ENCODE results near the gene GIT1. TPM values are rescaled to one million over a fixed set of nuclear protein-coding genes. Genes with fewer than 3 reads are reported as not detected.

The GIT1 gene
- total RNA-seq, 1 donor from 2014 or later = 67.1 TPM

GRCh38 chr17:29616300-29617048, 27.0 kb upstream of the GIT1 start:
- DNase-seq (ENCODE audit: extremely low read depth, low read depth, low spot score) = no peak

DNA sequence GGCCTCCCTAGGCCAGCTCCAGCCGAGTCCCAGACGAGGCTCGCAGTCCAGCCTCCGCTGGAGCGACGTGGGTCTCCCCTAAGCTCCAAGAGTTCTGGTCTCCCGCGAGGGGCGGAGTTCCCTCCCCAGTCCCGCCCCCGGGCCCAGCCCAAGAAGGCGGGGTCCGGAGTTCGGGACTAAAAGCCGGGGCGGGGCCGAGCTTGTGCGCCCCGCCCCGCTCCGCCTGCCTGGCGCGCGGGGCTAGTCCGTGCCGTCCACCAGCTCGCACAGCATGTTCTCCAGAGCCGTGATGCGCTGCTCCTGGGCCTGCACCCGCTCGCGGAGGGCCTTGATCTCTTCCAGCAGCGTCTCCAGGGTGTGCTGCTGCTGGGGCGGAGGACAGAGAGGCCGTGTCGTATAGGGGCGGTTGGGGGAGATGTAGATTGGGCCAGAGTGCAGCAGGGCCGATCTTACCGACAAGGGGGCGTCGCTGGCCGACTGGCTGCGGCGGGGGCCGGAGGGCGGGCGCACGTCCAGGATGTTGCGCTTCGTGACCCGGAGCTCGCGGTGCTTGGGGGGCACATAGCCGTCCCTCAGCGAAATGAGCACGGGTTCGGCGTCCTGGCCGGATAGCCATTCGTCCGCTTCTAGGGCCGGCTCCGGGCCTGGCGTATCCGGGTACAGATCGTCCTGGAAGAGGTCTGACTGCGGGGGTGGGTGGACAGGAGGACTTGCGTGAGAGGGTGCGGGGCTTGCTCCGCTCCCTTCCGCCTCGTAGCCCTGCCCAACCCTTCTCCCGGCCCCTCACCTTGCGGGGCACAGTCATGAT, 26.2 kb upstream of the GIT1 start:
- no peak for DNase-seq (ENCODE audit: extremely low read depth, low read depth, low spot score)

- DNase-seq (ENCODE audit: extremely low read depth, low read depth, low spot score) = no peak
These were observed 25.6 kb upstream of the GIT1 start for GRCh38 chr17:29615048-29615385.

- DNase-seq (ENCODE audit: extremely low read depth, low read depth, low spot score) = no peak
These were observed 25.1 kb upstream of the GIT1 start for GRCh38 chr17:29614349-29615047.

- no peak for DNase-seq (ENCODE audit: extremely low read depth, low read depth, low spot score)
These were observed 24.4 kb upstream of the GIT1 start for GRCh38 chr17:29613856-29614255.

DNA sequence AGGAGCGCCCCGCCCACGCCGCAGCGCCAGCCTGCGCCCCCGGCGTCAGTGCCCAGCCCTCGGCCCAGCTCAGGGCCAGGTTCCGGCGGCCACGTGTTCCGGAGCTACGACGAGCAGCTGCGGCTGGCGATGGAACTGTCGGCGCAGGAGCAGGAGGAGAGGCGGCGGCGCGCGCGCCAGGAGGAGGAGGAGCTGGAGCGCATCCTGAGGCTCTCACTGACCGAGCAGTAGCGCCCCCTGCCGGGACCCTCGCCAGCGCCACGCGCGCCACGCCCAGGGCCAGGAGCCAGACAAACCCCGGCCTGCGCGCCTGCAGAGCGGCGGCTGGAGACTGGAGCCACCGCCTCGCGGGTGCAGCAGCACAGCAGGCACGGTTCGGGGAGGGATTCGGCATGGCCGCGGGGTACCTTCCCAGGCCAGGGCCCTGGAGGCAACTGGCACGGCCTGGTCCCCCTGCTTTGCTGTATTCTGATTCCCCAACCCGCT, 23.9 kb upstream of the GIT1 start:
- no peak for DNase-seq (ENCODE audit: extremely low read depth, low read depth, low spot score)

- DNase-seq (ENCODE audit: extremely low read depth, low read depth, low spot score) = no peak
These were observed 23.2 kb upstream of the GIT1 start for GRCh38 chr17:29612404-29613280.

DNA sequence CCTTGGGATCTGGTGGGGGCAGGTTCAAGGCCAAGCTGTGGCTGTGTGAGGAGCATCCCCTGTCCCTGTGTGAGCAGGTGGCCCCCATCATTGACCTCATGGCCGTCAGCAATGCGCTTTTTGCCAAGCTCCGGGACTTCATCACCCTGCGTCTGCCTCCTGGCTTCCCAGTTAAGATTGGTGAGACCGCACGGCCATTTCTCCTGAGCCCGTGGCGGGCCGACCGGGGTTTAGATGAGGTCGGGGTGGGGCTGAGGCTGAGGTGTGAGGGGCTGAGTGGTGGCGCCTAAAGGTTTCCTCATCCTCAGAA, 22.6 kb upstream of the GIT1 start:
- no peak for DNase-seq (ENCODE audit: extremely low read depth, low read depth, low spot score)

DNA sequence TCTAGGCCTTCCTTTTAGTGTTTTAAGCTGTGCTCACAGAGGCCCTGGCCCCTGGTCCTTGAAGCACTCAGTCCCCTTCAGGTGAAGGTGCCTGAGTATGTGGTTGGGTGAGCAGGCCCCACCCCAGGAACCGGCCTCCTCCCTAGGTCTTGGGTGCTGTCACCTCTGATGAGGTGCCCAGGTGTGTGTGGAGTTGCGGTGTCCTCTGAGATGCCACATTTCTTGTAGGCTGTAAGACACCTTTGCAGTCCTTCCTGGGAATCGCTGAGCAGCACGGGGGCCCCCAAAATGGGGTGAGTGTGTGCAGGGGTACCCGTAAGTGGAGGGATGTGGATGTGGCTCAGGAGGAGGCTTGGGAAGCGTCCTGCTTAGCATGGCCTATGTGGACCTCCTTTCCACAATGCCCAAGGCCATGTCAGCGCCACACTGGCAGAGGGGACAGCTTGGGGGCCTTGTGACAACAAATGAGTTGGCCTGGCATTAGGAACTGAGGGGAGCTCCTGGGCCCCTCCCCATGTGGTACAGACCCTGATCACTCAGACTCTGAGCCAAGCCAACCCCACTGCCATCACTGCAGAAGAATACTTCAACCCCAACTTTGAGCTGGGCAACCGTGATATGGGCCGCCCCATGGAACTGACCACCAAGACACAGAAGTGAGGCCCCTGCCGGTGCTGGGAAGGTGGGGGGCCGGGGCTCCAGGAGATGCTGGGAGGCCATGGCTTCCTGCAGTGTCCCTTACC, 22.1 kb upstream of the GIT1 start:
- DNase-seq (ENCODE audit: extremely low read depth, low read depth, low spot score) = no peak

- no peak for DNase-seq (ENCODE audit: extremely low read depth, low read depth, low spot score)
These were observed 20.9 kb upstream of the GIT1 start for GRCh38 chr17:29610395-29610794.

DNA sequence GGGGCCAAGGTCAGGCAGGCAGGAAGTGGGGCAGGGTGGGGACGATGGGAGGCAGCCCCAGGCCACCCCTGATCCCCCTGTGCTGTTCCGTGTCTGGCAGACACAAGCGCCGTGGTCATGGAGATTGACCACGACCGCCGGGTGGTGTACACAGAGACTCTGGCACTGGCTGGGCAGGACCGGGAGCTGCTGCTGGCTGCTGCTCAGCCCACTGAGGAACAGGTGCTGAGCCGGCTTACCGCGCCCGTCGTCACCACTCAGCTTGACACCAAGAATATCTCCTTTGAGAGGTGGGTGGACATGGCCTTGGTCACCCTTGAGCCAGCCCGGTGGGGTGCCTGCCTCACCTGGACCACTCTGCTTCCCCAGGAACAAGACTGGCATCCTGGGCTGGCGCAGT, 19.5 kb upstream of the GIT1 start:
- no peak for DNase-seq (ENCODE audit: extremely low read depth, low read depth, low spot score)

DNA sequence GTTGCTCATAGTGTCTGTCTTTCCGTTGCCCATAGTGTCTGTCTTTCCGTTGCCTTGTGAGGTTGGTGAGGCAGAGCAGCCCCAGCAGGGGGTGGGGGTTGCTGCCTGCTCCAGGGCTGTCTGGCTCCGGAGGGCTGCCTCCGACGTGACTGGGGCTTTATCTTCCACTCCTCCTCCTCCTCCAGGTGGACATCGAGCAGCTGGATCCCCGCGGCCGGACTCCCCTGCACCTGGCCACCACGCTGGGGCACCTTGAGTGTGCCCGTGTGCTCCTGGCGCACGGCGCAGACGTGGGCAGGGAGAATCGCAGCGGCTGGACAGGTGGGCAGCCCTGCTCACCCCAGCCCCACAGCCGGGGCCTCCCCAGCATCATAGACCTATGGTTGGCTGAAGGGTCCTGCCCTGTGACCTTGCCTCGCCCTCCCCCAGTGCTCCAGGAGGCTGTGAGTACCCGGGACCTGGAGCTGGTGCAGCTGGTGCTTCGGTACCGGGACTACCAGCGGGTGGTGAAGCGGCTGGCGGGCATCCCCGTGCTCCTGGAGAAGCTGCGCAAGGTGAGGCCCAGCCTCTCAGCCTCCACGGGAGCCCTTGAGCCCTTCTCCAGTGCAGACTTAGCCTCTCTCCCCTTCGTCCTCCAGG, 18.2 kb upstream of the GIT1 start:
- no peak for DNase-seq (ENCODE audit: extremely low read depth, low read depth, low spot score)

DNA sequence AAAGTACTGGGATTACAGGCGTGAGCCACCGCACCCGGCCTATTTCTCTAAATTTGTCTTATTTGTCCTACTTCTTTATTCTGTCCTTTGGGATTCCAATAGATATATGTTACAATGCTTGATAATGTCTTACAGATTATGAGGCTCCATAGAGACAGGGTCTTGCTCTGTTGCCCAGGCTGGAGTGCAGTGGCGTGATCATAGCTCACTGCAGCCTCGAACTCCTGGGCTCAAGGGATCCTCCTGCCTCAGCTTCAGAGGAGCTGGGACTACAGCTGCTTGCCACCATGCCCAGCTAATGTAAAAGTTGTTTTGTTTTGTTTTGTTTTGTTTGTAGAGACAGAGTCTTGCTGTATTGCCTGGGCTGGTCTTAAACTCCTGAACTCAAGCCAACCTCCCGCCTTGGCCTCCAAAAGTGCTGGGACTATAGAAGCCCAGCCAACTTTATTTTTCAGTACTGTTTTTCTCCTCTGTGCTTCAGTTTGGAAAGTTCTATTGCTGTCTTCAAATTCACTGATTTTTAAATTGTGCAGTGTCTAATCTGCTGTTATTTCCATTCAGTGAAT, 13.7 kb upstream of the GIT1 start:
- DNase-seq (ENCODE audit: extremely low read depth, low read depth, low spot score) = no peak

GRCh38 chr17:29597361-29598172, 8.1 kb upstream of the GIT1 start:
- no peak for DNase-seq (ENCODE audit: extremely low read depth, low read depth, low spot score)

DNA sequence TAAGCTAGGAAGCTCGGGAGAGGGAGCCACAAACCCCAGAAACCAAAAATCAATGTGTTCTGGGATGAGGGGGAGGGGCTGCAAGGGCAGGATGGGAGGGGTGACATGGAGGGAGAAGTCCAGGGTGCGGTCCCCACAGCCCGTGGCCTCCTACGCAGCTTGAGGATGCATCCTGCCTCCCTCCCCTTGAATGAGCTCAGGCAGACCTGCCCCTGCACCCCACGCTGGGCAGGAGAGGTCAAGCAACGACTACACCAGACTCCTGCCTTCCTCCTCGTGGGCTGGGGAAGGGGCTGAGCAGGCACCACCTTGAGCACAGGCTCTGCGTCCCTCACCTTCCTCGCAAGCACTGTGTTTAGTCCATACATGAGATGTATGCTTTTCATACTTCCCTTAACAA, 7.4 kb upstream of the GIT1 start:
- DNase-seq (ENCODE audit: extremely low read depth, low read depth, low spot score) = no peak

GRCh38 chr17:29595943-29596774, 6.7 kb upstream of the GIT1 start:
- DNase-seq (ENCODE audit: extremely low read depth, low read depth, low spot score) = no peak

DNA sequence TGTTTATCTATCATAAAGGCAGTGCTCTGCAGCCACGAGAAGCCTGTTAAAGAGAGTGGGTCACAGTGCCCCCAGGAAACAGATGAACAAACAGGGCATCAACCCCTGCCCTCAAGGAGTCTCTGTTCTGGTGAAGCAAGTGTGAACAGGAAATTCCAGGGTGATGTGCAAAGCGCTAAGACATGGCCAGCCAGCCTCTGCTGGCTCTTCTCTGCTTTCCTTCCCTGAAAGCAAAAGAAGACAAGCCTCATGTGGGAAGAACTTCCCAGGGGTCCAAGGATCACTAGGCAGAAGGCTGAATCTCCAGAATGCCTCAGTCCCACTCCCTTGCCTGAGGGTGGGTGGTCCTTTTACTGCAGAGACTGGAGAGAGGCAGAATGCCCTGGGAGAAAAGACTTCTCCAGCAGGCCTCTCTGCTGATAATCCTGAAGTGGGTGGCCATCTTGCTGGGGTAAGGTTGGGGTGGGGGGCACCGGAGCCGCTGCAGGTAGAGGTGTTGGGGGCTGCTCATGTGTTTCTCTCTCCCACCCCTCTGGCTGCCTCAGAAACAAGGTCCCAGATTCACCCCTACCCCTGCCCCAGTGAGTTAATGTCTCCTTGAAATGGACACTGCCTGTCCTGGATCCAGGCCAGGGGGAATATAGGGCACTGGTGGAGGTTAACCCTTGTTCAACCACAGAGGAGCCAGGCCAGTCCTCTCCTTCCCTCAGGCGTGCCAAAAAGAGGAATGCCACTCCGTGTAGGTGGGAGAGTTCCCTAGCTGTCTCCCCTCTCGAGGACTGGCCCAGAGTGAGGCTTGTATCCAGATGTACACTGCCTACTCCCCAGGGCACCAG, 5.9 kb upstream of the GIT1 start:
- DNase-seq (ENCODE audit: extremely low read depth, low read depth, low spot score) = no peak
